ENCODE results near the gene DOCK4. TPM values are rescaled to one million over a fixed set of nuclear protein-coding genes. Genes with fewer than 3 reads are reported as not detected.
"Not testable (repeated sequence)": the region's sequence is repeated elsewhere in the genome, so short reads cannot be mapped to it uniquely, and the experiment has no call there.

Gene DOCK4
- total RNA-seq, 1 donor from 2014 or later = 60.3 TPM

DNA sequence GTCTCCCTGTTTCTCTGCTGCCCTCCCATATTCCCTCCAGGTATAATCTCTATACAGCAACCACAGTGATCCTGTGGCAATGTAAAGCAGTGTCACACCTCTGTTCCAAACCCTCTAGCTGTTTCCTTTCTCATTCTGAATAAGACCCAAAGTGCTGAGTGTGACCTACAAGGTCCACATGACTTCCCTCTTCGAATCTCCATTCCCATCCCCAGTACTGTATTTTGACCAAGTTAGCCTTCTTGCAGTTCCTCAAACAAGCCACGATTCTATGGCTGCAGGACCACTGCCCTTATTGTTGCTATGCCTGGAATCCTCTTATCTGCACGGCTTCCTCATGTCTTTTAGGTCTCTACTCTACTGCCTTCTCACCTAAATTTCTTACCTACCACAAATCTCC is 291.9 kb downstream of the DOCK4 start:
- H3K27ac Mint-ChIP-seq (ENCODE audit: unreplicated experiment) = no peak overlapping the region

DNA sequence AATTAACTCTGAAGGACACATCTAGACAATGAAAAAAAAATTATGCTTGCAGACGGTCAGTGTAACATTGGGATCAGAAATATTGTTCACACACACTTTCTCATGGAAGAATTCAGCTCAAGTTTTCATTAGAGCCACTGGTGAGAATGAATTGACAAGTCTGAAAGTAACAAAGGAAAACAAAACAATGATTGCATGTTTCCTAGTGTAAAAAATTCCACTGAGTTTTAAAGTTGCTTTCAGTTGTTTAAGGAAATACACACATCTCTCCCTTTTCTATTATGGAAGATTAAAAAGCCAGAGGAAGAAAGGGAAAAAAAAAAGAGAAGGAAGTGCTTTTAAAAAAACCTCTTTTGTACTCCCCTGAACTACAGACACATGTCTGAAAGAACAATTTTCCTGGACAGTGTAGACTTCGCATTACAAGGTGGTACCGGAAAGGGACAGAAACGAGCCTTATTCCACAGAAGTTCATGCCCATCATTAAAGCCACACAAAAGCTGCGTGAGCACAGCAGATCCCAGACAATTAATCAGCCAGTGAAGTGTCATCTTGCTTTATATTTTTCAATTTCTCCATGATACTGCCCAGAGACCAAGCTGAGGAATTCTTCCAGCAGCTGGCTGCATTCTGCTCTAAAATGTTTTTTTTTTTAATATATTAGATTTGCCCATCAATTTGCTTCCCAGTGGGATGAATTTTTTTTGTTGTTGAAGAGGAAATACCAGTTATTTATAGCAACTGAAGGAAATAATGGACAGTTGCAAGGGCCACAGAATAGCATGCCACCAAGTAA is 294.8 kb downstream of the DOCK4 start:
- TF ChIP-seq, protein P1, sequence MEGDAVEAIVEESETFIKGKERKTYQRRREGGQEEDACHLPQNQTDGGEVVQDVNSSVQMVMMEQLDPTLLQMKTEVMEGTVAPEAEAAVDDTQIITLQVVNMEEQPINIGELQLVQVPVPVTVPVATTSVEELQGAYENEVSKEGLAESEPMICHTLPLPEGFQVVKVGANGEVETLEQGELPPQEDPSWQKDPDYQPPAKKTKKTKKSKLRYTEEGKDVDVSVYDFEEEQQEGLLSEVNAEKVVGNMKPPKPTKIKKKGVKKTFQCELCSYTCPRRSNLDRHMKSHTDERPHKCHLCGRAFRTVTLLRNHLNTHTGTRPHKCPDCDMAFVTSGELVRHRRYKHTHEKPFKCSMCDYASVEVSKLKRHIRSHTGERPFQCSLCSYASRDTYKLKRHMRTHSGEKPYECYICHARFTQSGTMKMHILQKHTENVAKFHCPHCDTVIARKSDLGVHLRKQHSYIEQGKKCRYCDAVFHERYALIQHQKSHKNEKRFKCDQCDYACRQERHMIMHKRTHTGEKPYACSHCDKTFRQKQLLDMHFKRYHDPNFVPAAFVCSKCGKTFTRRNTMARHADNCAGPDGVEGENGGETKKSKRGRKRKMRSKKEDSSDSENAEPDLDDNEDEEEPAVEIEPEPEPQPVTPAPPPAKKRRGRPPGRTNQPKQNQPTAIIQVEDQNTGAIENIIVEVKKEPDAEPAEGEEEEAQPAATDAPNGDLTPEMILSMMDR (IDR thresholded peaks at IDR 0.05; ENCODE audit: partially characterized antibody, unreplicated experiment) = no peak
- Mint-ChIP-seq H3K27ac (ENCODE audit: unreplicated experiment) (no peak overlapping the region), H3K27me3 (ENCODE audit: unreplicated experiment) (peaks cover 3% of the 10 kb centered on the region), H3K4me1 (ENCODE audit: low read depth, unreplicated experiment) (no peaks in the 10 kb centered on the region), H3K36me3 (ENCODE audit: unreplicated experiment) (peaks cover 8% of the 10 kb centered on the region), H3K4me3 (ENCODE audit: unreplicated experiment) (no peak overlapping the region), H3K9me3 (ENCODE audit: unreplicated experiment) (peaks cover 2% of the 10 kb centered on the region)
- DNase-seq = no peak

More for the DNA sequence above, 291.9 kb downstream of the DOCK4 start:
- Mint-ChIP-seq H3K4me1 (ENCODE audit: low read depth, unreplicated experiment) (peaks cover 13% of the 10 kb centered on the region), H3K4me3 (ENCODE audit: unreplicated experiment) (no peak overlapping the region), H3K36me3 (ENCODE audit: unreplicated experiment) (peaks cover under 1% of the 10 kb centered on the region), H3K9me3 (ENCODE audit: unreplicated experiment) (peaks cover 2% of the 10 kb centered on the region), H3K27me3 (ENCODE audit: unreplicated experiment) (peaks cover 6% of the 10 kb centered on the region)
- no peak for DNase-seq
- TF ChIP-seq, protein P1 (IDR thresholded peaks at IDR 0.05; ENCODE audit: partially characterized antibody, unreplicated experiment) = no peak

DNA sequence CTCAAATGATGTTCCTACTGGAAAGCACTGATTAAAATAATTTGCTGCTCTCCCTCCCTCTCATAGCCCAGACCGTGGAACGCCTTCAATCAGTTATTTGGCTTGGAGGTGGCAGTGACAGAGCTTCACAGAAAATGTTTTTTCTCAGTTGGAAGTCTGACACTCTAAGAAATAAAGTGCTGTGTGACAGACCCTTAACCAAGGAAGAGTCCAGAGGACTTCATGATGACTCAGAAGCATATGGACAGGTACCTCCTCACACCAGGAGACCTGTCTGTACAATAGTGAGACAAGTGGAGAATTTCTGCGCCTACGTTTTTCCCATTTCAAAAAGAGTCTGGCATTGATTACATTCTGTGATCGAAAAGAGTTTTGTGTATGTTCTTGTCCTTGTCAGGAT is 295.5 kb downstream of the DOCK4 start:
- DNase-seq = no peak
- Mint-ChIP-seq H3K27ac (ENCODE audit: unreplicated experiment) (no peak overlapping the region), H3K9me3 (ENCODE audit: unreplicated experiment) (peaks cover 2% of the 10 kb centered on the region), H3K27me3 (ENCODE audit: unreplicated experiment) (peaks cover 3% of the 10 kb centered on the region), H3K36me3 (ENCODE audit: unreplicated experiment) (peaks cover 10% of the 10 kb centered on the region), H3K4me1 (ENCODE audit: low read depth, unreplicated experiment) (no peaks in the 10 kb centered on the region), H3K4me3 (ENCODE audit: unreplicated experiment) (no peak overlapping the region)
- TF ChIP-seq, protein P1 (IDR thresholded peaks at IDR 0.05; ENCODE audit: partially characterized antibody, unreplicated experiment) = no peak

DNA sequence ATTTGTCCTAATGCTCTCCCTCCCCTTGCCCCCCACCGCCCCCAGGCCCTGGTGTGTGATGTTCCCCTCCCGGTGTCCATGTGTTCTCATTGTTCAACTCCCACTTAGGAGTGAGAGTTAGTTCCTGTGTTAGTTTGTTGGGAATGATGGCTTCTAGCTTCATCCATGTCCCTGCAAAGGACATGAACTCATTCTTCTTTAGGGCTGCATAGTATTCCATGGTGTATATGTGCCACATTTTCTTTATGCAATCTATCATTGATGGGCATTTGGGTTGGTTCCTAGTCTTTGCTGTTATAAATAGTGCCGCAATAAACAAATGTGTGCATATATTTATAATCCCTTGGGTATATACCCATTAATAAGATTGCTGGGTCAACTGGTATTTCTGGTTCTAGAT is 297.5 kb downstream of the DOCK4 start:
- not testable (repeated sequence) for H3K27ac Mint-ChIP-seq (ENCODE audit: unreplicated experiment); H3K9me3 Mint-ChIP-seq (ENCODE audit: unreplicated experiment); H3K27me3 Mint-ChIP-seq (ENCODE audit: unreplicated experiment); H3K4me3 Mint-ChIP-seq (ENCODE audit: unreplicated experiment); H3K36me3 Mint-ChIP-seq (ENCODE audit: unreplicated experiment); H3K4me1 Mint-ChIP-seq (ENCODE audit: low read depth, unreplicated experiment); DNase-seq

DNA sequence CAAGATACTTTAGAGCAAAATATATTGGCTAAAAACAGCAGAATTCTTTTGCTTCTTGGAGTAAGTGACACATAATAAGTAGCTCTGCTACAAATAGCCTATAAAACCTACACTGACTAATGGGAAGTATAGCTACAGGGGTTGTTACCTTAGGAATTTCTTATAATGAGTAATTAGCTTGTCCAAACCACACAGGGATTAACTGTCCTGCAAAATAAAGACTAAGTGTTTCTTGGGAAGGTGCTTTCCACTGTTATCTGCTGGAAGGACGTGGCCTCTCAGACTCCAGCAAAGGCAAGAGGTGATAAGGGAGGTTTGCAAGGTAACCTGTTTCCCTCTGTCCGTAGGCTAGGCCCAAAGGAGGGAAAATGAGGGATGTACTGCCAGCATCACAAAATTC is 302.4 kb downstream of the DOCK4 start:
- H3K27me3 Mint-ChIP-seq (ENCODE audit: unreplicated experiment) = no peaks in the 10 kb centered on the region
- H3K4me1 Mint-ChIP-seq (ENCODE audit: low read depth, unreplicated experiment) = no peaks in the 10 kb centered on the region
- H3K27ac Mint-ChIP-seq (ENCODE audit: unreplicated experiment) = no peak overlapping the region
- peaks cover 5% of the 10 kb centered on the region for H3K36me3 Mint-ChIP-seq (ENCODE audit: unreplicated experiment)
- DNase-seq = no peak
- H3K4me3 Mint-ChIP-seq (ENCODE audit: unreplicated experiment) = no peak overlapping the region
- TF ChIP-seq, protein P1 (IDR thresholded peaks at IDR 0.05; ENCODE audit: partially characterized antibody, unreplicated experiment) = no peak
- H3K9me3 Mint-ChIP-seq (ENCODE audit: unreplicated experiment) = no peaks in the 10 kb centered on the region
